Muscle of leg (tissue), 11 donors: ENCODE data around the gene NME9. TPM values are rescaled to one million over a fixed set of nuclear protein-coding genes. Genes with fewer than 3 reads are reported as not detected.

Experiments
- DNase-seq: peaks from one replicate; pipeline ENCODE4 v3.0.0; 2013
- H3K27ac ChIP-seq: one replicate; pipeline ENCODE4 v1.5.1; 2013; ENCODE audit warnings: mild to moderate bottlenecking, low read length, control low read depth
- H3K27me3 ChIP-seq: one replicate; pipeline ENCODE4 v1.6.1; 2013; ENCODE audit warnings: low read length; ENCODE audit not compliant: control insufficient read depth, insufficient read depth
- H3K36me3 ChIP-seq: one replicate; pipeline ENCODE4 v1.6.1; 2013; ENCODE audit warnings: low read length; ENCODE audit not compliant: control insufficient read depth, insufficient read depth
- H3K4me1 ChIP-seq: one replicate; pipeline ENCODE4 v1.6.1; 2013; ENCODE audit warnings: low read length; ENCODE audit not compliant: control insufficient read depth, insufficient read depth
- H3K4me3 ChIP-seq: one replicate; pipeline ENCODE4 v1.5.1; 2013; ENCODE audit warnings: low read length, control low read depth
- H3K9me3 ChIP-seq: replicated peaks from 2 replicates; pipeline ENCODE4 v1.6.1; 2013; ENCODE audit warnings: low read depth, low read length; ENCODE audit not compliant: control insufficient read depth
- WGBS: methylation state at CpG from one replicate; pipeline ENCODE4 v1.1.5; 2013; ENCODE audit warnings: missing lambda C conversion rate; ENCODE audit not compliant: insufficient coverage; 5-methylcytosine and 5-hydroxymethylcytosine counted together
- polyA plus RNA-seq, 8 donors: library from polyadenylated mRNA; unstranded; fragments of 120-200 nt; gene quantifications; one replicate each; pipeline versions ENCODE4 v1.2.1 to v1.2.3, GENCODE V29; 2013; ENCODE audit warnings: inconsistent platforms in 1 of 8, low replicate concordance in 1 of 8; ENCODE audit not compliant: insufficient read length in 8 of 8, insufficient read depth in 1 of 8
- total RNA-seq: library from RNA; stranded (reverse); fragments of 120-200 nt; gene quantifications from one replicate; pipeline ENCODE4 v1.2.4, GENCODE V29; 2013

The NME9 gene
- total and polyA plus RNA-seq, 9 donors: 0.22 to 1.7 (median 0.71) TPM

DNA sequence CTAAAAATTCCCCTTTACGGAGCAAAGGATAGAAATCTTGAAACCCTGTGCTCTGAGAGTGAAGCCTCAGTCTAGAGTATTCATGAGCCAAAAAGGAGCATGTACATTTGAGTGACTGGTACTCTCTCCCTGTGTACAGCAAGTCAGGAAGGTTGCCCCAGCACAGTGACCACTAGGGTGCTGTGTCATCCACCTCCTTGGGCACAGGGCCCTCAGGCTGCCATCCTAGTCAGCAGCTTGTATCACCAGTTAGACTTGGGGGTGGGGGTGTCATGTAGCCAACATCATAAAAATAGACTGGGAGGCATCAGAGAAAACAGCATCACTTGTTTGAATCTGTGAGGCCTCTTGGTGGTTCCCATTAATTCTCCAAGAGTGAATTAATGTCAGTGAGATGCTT, 12.0 kb downstream of the NME9 start:
- H3K4me3 ChIP-seq: no peak overlapping the region
- H3K4me1 ChIP-seq: no peaks in the 10 kb centered on the region
- H3K27me3 ChIP-seq: no peaks in the 10 kb centered on the region
- no peak overlapping the region for H3K27ac ChIP-seq
- WGBS: no CpG with 5 or more reads among the region's 1 CpG
- no peaks in the 10 kb centered on the region for H3K36me3 ChIP-seq
- no peak for DNase-seq
- H3K9me3 ChIP-seq: no peaks in the 10 kb centered on the region

DNA sequence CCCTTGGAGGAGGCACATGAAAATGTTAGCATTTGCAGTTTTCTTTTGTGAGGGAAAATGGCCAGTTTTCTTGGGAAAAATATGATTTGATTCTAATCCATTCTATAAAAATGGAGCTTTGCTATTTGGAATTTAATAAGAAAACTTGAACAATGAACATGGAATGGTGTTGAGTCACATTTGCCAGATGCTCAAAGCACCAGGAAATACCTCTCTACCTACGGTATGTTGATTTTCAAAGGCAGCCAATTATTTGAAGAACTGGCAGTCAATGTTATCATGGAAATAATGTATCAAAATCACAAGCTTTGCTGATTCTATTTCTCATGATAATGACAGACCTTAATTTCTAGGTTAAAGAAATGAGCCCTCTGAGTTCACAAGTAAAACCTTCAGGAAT, 14.9 kb downstream of the NME9 start:
- Histone ChIP-seq H3K27me3 (no peaks in the 10 kb centered on the region), H3K36me3 (no peaks in the 10 kb centered on the region), H3K9me3 (peaks cover 2% of the 10 kb centered on the region), H3K27ac (no peak overlapping the region), H3K4me1 (no peaks in the 10 kb centered on the region), H3K4me3 (no peak overlapping the region)
- DNase-seq: no peak
- WGBS: no CpG with 5 or more reads among the region's 1 CpG

DNA sequence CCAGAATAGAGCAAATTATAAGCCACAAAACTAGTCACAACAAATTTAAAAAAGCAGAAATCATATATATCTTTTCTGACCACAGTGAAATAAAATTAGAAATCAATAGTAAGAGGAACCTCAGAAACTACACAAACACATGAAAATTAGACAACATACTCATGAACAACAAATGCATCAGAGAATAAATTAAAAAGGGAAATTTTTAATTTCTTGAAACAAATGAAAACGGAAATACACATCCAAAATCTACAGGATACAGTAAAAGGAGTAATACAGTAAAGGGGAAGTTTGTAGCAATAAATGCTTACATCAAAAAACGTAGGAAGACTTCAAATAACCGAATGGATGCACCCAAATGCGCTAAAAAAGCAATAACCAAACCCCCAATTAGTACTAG, 19.2 kb downstream of the NME9 start:
- no CpG with 5 or more reads among the region's 4 CpGs for WGBS

DNA sequence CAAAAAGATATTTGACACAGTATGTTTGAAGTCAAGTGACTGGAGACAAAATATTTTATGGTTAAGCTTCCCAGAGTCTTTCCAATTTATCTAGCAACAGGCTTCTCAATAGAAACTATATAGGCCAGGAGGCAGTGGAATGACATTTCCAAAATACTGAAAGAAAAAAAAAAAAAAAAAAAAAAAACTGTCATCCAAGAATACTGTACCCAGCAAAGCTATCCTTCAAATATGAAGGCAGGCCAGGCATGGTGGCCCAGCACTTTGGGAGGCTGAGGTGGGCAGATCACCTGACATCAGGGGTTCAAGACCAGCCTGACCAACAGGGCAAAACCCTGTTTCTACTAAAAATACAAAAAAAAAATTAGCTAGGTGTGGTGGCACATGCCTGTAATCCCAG, 20.9 kb downstream of the NME9 start:
- Histone ChIP-seq H3K4me1 (no peaks in the 10 kb centered on the region), H3K27me3 (peaks cover 4% of the 10 kb centered on the region), H3K9me3 (peaks cover 22% of the 10 kb centered on the region), H3K27ac (no peak overlapping the region), H3K36me3 (no peaks in the 10 kb centered on the region), H3K4me3 (no peak overlapping the region)
- no peak for DNase-seq

More for the DNA sequence above, 19.2 kb downstream of the NME9 start:
- Histone ChIP-seq H3K9me3 (peaks cover 22% of the 10 kb centered on the region), H3K27me3 (peaks cover 4% of the 10 kb centered on the region), H3K36me3 (no peaks in the 10 kb centered on the region), H3K4me1 (no peaks in the 10 kb centered on the region), H3K27ac (no peak overlapping the region), H3K4me3 (no peak overlapping the region)
- DNase-seq: no peak

DNA sequence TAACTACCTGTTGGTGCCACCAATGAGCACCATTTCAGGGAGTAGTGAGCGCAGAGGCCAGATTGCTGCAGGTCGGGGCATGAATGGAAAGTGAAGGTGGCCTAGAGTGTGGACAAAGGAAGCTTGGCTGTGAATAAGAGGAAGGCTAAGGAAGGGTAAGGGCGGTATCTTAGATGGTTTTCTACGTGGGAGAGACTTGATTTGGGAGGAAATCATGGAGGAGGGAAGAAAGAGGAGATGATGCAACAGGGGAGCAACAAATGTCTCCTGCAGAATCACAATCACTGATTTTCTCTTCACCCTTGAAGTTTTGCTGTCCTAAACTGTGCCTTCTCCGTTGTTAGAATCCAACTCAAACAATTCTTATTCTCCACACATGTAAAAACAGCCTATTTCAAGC, 21.8 kb downstream of the NME9 start:
- no peak overlapping the region for H3K27ac ChIP-seq

DNA sequence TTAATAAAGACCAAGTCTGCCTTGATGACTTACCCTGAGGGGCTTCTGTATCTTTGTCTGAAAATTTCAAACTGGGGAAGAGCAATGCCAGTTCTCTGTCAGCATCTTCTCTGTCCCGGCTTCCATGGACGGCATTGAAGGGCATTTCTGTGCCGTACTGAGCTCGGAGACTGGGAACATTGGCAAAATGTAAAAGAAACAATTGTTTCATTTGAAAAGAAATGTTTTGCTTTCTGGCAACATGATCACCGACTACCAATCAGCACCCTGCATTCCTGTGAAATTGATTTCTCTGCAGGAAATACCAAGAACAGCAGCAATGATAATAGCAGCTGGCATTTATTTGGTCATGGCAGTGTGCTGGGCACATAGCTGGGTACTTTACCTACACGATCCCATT, 26.2 kb downstream of the NME9 start:
- Histone ChIP-seq H3K36me3 (peaks cover 5% of the 10 kb centered on the region), H3K27ac (no peak overlapping the region), H3K27me3 (peaks cover 4% of the 10 kb centered on the region), H3K4me3 (no peak overlapping the region), H3K4me1 (no peaks in the 10 kb centered on the region), H3K9me3 (peaks cover 9% of the 10 kb centered on the region)
- no peak for DNase-seq
- WGBS: 46% methylated on average over 2 of the region's 6 CpGs

More for the DNA sequence above, 21.8 kb downstream of the NME9 start:
- H3K36me3 ChIP-seq: no peaks in the 10 kb centered on the region
- peaks cover 4% of the 10 kb centered on the region for H3K27me3 ChIP-seq
- peaks cover 22% of the 10 kb centered on the region for H3K9me3 ChIP-seq
- H3K4me3 ChIP-seq: no peak overlapping the region
- no peaks in the 10 kb centered on the region for H3K4me1 ChIP-seq
- no peak for DNase-seq
- WGBS: 92% methylated on average over 3 of the region's 5 CpGs

DNA sequence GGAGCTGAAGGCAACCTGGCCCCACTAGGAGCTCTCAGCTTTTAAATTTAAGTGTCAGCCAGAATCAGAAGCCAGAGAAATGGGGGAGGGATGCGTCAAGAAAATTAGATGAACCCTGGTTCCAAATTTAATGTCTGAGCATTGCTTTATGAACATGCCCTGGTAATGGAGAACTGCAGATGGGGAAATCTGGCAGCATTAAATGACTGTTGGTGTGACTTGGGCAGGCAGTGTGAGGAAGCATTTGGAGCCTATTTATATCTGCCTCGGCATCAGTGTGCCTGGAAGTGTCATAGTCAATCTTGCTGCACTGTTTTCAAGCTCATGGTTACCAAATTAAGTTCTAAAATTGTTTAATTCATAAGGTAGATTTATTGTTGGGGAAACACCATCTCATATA, 29.0 kb downstream of the NME9 start:
- Histone ChIP-seq H3K4me3 (no peak overlapping the region), H3K27ac (no peak overlapping the region), H3K27me3 (no peaks in the 10 kb centered on the region), H3K36me3 (peaks cover 17% of the 10 kb centered on the region), H3K9me3 (no peaks in the 10 kb centered on the region), H3K4me1 (no peaks in the 10 kb centered on the region)
- DNase-seq: peak; percentile 9
- WGBS: 80% methylated on average over 1 of the region's 2 CpGs

DNA sequence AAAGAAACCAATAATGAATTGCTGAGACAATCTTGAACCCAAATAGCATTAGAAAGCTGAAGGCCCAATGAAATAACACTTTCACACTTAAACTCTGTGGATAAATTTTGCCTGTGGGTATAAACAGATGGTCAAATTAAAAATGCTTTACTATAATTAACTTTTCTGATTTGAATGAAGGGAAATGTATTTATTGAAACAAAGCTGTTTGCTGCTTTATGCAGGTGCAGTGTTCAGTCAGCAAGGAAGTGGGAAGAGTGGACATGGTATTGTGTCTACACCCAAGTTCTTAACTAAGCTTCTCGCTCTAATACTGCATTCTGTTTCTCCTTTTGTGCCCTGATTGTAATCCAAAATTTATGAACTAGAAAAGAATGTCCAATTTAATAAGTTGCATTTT, 31.8 kb downstream of the NME9 start:
- Histone ChIP-seq H3K36me3 (peaks cover 39% of the 10 kb centered on the region), H3K4me3 (no peak overlapping the region), H3K27ac (no peak overlapping the region), H3K9me3 (no peaks in the 10 kb centered on the region), H3K27me3 (no peaks in the 10 kb centered on the region), H3K4me1 (no peaks in the 10 kb centered on the region)
- no peak for DNase-seq
- no CpG with 5 or more reads among the region's 1 CpG for WGBS

DNA sequence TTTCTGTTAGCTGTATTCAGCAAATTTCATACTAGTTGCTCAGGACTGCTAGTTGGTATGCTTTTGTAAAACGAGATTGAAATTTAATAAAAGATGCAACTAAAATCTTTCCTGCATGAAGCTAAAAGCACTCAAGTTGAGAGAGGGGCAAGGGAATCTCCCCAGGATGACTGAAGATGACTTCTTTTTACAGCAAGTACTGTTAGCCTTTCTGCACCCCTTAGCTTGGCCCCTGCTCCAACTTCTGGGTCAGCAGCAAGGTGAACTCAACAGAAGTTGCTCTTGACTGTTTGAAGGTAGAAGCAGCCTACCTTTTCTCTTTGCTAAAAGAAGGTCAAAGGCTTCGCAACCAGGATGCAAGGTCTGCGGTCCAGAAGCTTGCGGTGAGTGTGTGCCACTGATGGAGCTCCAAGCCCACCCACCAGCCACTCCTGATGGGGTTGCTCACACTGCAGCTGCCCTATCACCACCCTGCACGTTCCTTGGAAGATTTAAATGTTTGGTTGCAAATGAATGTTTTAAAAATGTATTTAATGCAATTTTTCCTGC, 32.5 kb downstream of the NME9 start:
- DNase-seq: no peak
- Histone ChIP-seq H3K4me1 (no peaks in the 10 kb centered on the region), H3K27me3 (no peaks in the 10 kb centered on the region), H3K27ac (no peak overlapping the region), H3K9me3 (no peaks in the 10 kb centered on the region), H3K4me3 (no peak overlapping the region), H3K36me3 (peaks cover 47% of the 10 kb centered on the region)
- no CpG with 5 or more reads among the region's 5 CpGs for WGBS

DNA sequence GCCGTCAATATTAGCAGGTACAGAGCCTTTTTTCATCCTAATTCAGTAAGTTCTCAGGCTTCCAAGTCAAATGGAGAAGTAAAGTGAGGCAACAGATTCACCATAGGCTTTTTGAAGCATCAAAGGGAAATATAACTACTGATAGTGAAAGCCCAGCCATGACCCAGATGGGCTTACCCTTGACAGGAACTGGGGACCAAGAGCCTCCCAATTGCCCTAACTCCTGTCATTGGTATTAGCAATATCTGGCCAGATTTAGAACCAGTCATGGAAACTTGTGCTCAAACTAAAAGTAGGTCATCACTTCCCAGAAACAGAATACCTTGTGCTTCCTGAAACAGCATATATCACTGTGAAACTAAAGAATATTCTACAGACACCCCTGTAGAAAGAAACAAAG, 33.0 kb downstream of the NME9 start:
- DNase-seq: no peak
- WGBS: no CpG with 5 or more reads among the region's 1 CpG
- no peak overlapping the region for H3K27ac ChIP-seq
- no peaks in the 10 kb centered on the region for H3K4me1 ChIP-seq
- no peaks in the 10 kb centered on the region for H3K27me3 ChIP-seq
- H3K36me3 ChIP-seq: peaks cover 47% of the 10 kb centered on the region
- no peaks in the 10 kb centered on the region for H3K9me3 ChIP-seq
- H3K4me3 ChIP-seq: no peak overlapping the region

DNA sequence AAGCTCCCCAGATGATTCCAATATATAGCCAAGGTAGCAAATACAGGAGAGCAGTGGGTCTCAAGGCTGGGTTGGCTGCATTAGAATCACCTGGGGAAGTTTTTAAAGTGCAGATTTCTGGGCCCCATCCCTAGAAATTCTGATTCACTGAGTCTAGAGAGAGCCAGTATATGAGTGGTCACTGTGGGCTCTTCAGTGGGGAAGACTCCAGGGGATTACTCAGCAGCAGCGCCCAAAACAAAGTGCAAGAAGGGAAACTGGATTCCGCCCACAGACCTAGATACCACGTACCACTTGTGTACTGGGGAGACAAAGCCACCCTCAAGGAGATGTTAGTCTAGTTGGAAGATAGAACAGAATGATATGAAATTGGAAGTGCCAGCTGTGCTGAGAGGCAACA, 40.0 kb downstream of the NME9 start:
- Histone ChIP-seq H3K4me1 (no peaks in the 10 kb centered on the region), H3K4me3 (no peak overlapping the region), H3K27ac (no peak overlapping the region), H3K27me3 (no peaks in the 10 kb centered on the region), H3K36me3 (peaks cover 67% of the 10 kb centered on the region), H3K9me3 (no peaks in the 10 kb centered on the region)
- no peak for DNase-seq
- 100% methylated on average over 3 of the region's 3 CpGs for WGBS
